C4-2B (cell line): Measurements from ENCODE around the gene COMMD7.
"Not testable (repeated sequence)": the region's sequence is repeated elsewhere in the genome, so short reads cannot be mapped to it uniquely, and the experiment has no call there.

ENCODE experiments used
- ZFX ChIP-seq: fragments of 450-650 bp; IDR thresholded peaks from 2 replicates; pipeline ENCODE4 v1.6.1; 2017
- TF ChIP-seq, protein P1 (sequence below): fragments of 450-650 bp; conservative IDR thresholded peaks from 2 replicates; pipeline ENCODE4 v1.5.1; 2017; ENCODE audit warnings: mild to moderate bottlenecking

DNA sequence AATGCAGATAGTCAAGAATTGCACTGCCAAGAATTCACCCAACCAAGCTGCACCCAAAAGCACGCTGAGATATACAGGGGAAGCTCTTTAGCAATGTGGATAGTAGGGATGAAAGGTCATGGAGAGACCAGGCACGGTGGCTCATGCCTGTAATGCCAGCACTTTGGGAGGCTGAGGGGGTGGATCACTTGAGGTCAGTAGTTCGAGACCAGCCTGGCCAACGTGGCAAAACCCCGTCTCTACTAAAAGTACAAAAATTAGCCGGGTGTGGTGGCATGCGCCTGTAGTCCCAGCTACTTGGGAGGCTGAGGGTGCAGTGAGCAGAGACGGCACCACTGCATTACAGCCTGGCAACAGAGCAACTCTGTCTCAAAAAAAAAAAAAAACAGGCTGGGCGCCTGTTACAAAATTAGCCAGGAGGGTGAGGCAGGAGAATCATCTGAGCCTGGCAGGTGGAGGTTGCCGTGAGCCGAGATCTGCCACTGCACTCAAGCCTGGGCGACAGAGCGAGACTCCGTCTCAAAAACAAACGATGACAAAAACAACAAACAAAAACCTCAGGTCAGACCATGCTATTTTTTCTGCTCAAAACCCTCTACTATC, 34.1 kb downstream of the COMMD7 start:
- TF ChIP-seq, protein P1, sequence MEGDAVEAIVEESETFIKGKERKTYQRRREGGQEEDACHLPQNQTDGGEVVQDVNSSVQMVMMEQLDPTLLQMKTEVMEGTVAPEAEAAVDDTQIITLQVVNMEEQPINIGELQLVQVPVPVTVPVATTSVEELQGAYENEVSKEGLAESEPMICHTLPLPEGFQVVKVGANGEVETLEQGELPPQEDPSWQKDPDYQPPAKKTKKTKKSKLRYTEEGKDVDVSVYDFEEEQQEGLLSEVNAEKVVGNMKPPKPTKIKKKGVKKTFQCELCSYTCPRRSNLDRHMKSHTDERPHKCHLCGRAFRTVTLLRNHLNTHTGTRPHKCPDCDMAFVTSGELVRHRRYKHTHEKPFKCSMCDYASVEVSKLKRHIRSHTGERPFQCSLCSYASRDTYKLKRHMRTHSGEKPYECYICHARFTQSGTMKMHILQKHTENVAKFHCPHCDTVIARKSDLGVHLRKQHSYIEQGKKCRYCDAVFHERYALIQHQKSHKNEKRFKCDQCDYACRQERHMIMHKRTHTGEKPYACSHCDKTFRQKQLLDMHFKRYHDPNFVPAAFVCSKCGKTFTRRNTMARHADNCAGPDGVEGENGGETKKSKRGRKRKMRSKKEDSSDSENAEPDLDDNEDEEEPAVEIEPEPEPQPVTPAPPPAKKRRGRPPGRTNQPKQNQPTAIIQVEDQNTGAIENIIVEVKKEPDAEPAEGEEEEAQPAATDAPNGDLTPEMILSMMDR, result not testable (repeated sequence)
- not testable (repeated sequence) for TF ChIP-seq ZFX
